Astrocyte (in vitro differentiated cells and primary cell): ENCODE data around the gene ALX1.

Source experiments
- CTCF ChIP-seq: IDR thresholded peaks from 2 replicates; pipeline ENCODE4 v1.5.1; 2011; ENCODE audit warnings: low read depth, mild to moderate bottlenecking, inconsistent platforms, low read length, moderate library complexity; ENCODE audit not compliant: insufficient read depth
- EZH2 ChIP-seq: IDR thresholded peaks from 2 replicates; pipeline ENCODE4 v1.6.1; 2012; ENCODE audit warnings: mild to moderate bottlenecking, low read length, inconsistent platforms; ENCODE audit not compliant: insufficient read depth

- TF ChIP-seq CTCF = no peak
- TF ChIP-seq EZH2 = no peak
Observed at GRCh38 chr12:85260447-85260846, 19.6 kb upstream of the ALX1 start.
